ENCODE measurements around the gene GCGR. TPM values are rescaled to one million over a fixed set of nuclear protein-coding genes. Genes with fewer than 3 reads are reported as not detected.

Gene GCGR
- total RNA-seq, 1 donor from 2014 or later, result 0.20 TPM

- DNase-seq (ENCODE audit: low spot score), result no peak
Observed at GRCh38 chr17:81811705-81812570, 8.0 kb downstream of the GCGR start.

- no peak for DNase-seq (ENCODE audit: low spot score)
Observed at GRCh38 chr17:81812571-81813370, 8.8 kb downstream of the GCGR start.

GRCh38 chr17:81813371-81813684 is 9.4 kb downstream of the GCGR start:
- DNase-seq (ENCODE audit: low spot score), result no peak

GRCh38 chr17:81813861-81814683 is 10.1 kb downstream of the GCGR start:
- no peak for DNase-seq (ENCODE audit: low spot score)

GRCh38 chr17:81814748-81815645 is 11.0 kb downstream of the GCGR start:
- no peak for DNase-seq (ENCODE audit: low spot score)

- DNase-seq (ENCODE audit: low spot score), result no peak
Observed at GRCh38 chr17:81815646-81815986, 11.7 kb downstream of the GCGR start.

GRCh38 chr17:81817758-81818147 is 13.8 kb downstream of the GCGR start:
- DNase-seq (ENCODE audit: low spot score), result no peak

- DNase-seq (ENCODE audit: low spot score), result no peak
Observed at GRCh38 chr17:81819708-81820107, 15.8 kb downstream of the GCGR start.

GRCh38 chr17:81821147-81821546 is 17.2 kb downstream of the GCGR start:
- no peak for DNase-seq (ENCODE audit: low spot score)

- peak; percentile 81 for DNase-seq (ENCODE audit: low spot score)
Observed at GRCh38 chr17:81821603-81822311, 17.8 kb downstream of the GCGR start.

GRCh38 chr17:81822312-81822637 is 18.3 kb downstream of the GCGR start:
- no peak for DNase-seq (ENCODE audit: low spot score)

GRCh38 chr17:81822996-81823819 is 19.3 kb downstream of the GCGR start:
- no peak for DNase-seq (ENCODE audit: low spot score)

GRCh38 chr17:81823820-81824550 is 20.0 kb downstream of the GCGR start:
- no peak for DNase-seq (ENCODE audit: low spot score)

GRCh38 chr17:81824595-81824994 is 20.6 kb downstream of the GCGR start:
- DNase-seq (ENCODE audit: low spot score), result no peak

- no peak for DNase-seq (ENCODE audit: low spot score)
Observed at GRCh38 chr17:81825841-81826466, 22.0 kb downstream of the GCGR start.

GRCh38 chr17:81828656-81829055 is 24.7 kb downstream of the GCGR start:
- no peak for DNase-seq (ENCODE audit: low spot score)

GRCh38 chr17:81829858-81830257 is 25.9 kb downstream of the GCGR start:
- no peak for DNase-seq (ENCODE audit: low spot score)

GRCh38 chr17:81831563-81831956 is 27.6 kb downstream of the GCGR start:
- DNase-seq (ENCODE audit: low spot score), result no peak

Data from mucosa of gallbladder (tissue), 1 donor.